ENCODE results near the gene KRT222. TPM values are rescaled to one million over a fixed set of nuclear protein-coding genes. Genes with fewer than 3 reads are reported as not detected.

Gene KRT222
- total RNA-seq, 1 donor from 2014 or later = not detected

GRCh38 chr17:40695874-40696472, 31.0 kb upstream of the KRT222 start:
- Mint-ChIP-seq H3K27me3 (ENCODE audit: low read depth) (peaks cover 2% of the 10 kb centered on the region), H3K9me3 (no peaks in the 10 kb centered on the region), H3K4me3 (no peak overlapping the region), H3K36me3 (no peaks in the 10 kb centered on the region), H3K27ac (peak overlapping the region; percentile 32), H3K4me1 (peaks cover 43% of the 10 kb centered on the region)
- TF ChIP-seq CTCF (IDR thresholded peaks at IDR 0.05; ENCODE audit: unreplicated experiment) = no peak
- DNase-seq (ENCODE audit: low spot score in 2 of 2, unreplicated experiment in 2 of 2) = no peak

DNA sequence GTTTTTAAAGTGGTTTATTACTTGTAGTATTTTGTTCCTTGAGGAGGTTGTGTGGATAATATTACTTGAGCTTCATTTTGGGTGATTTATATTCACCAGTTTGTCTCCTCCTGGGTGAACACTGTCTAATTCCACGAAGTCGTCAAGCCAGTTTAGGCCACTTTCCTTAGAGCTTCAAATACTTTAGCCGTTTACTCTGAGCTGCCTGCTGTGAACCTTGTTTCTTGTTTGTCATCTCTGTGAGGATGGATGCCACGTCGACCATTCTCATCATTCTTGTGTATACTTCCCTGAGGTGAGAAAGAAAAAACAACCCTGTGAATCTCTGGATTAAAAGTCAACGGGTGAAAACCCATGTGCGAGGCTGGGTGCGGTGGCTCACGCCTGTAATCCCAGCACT, 29.6 kb upstream of the KRT222 start:
- peaks cover 2% of the 10 kb centered on the region for H3K27me3 Mint-ChIP-seq (ENCODE audit: low read depth)
- peaks cover 37% of the 10 kb centered on the region for H3K4me1 Mint-ChIP-seq
- H3K9me3 Mint-ChIP-seq = no peaks in the 10 kb centered on the region
- H3K36me3 Mint-ChIP-seq = no peaks in the 10 kb centered on the region
- DNase-seq (ENCODE audit: low spot score in 2 of 2, unreplicated experiment in 2 of 2) = no peak
- H3K27ac Mint-ChIP-seq = peak overlapping the region; percentile 66
- no peak overlapping the region for H3K4me3 Mint-ChIP-seq
- no peak for TF ChIP-seq CTCF (IDR thresholded peaks at IDR 0.05; ENCODE audit: unreplicated experiment)

DNA sequence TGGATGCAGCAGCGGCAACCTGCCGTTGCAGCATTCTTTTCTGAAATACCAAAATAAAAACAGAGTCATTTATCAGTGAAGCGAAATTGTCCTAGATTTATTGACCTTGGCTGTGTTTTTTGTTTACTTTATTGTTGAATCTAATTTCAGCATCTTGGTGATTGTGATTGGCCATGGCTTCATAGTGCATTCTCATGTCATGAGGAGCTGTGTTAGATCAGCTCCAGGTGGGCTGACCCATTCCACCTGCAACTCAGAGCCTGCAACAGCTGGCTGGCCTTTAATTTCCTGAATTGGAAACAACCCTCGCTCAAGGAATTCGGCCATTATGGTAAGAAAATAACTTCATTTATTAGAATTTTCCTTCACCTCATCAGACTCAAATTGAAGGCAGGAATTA, 22.1 kb upstream of the KRT222 start:
- Mint-ChIP-seq H3K36me3 (no peaks in the 10 kb centered on the region), H3K27me3 (ENCODE audit: low read depth) (peaks cover 6% of the 10 kb centered on the region), H3K27ac (no peak overlapping the region), H3K9me3 (no peaks in the 10 kb centered on the region), H3K4me1 (peaks cover 17% of the 10 kb centered on the region), H3K4me3 (no peak overlapping the region)
- DNase-seq (ENCODE audit: low spot score in 2 of 2, unreplicated experiment in 2 of 2) = no peak
- TF ChIP-seq CTCF (IDR thresholded peaks at IDR 0.05; ENCODE audit: unreplicated experiment) = no peak

GRCh38 chr17:40686192-40686591, 21.2 kb upstream of the KRT222 start:
- no peak for TF ChIP-seq CTCF (IDR thresholded peaks at IDR 0.05; ENCODE audit: unreplicated experiment)
- no peak for DNase-seq (ENCODE audit: low spot score in 2 of 2, unreplicated experiment in 2 of 2)
- Mint-ChIP-seq H3K27me3 (ENCODE audit: low read depth) (peaks cover 11% of the 10 kb centered on the region), H3K4me1 (peaks cover 17% of the 10 kb centered on the region), H3K4me3 (no peak overlapping the region), H3K27ac (peak overlapping the region; percentile 48), H3K9me3 (no peaks in the 10 kb centered on the region), H3K36me3 (no peaks in the 10 kb centered on the region)

DNA sequence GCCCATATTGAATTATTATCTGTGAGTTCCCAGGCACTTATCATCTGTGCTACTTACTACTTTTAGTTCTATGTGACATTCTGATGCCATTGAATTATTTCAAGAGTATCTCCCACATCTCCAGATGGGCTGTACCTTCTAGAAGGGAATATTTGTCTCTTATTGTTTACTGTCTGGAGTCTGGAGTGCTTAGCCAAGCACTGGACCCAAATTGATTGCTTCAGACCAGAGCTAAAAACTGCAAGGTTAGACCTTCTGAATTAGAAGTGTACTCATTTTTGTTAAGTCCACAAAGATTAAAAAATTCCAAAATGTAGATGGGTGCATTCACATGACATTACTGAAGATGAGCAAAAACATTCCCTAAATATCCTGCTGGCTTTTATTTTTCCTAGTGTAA, 16.0 kb upstream of the KRT222 start:
- Mint-ChIP-seq H3K4me1 (peaks cover 5% of the 10 kb centered on the region), H3K9me3 (no peaks in the 10 kb centered on the region), H3K36me3 (no peaks in the 10 kb centered on the region), H3K27me3 (ENCODE audit: low read depth) (peaks cover 47% of the 10 kb centered on the region), H3K4me3 (no peak overlapping the region), H3K27ac (no peak overlapping the region)
- TF ChIP-seq CTCF (IDR thresholded peaks at IDR 0.05; ENCODE audit: unreplicated experiment) = no peak
- no peak for DNase-seq (ENCODE audit: low spot score in 2 of 2, unreplicated experiment in 2 of 2)

DNA sequence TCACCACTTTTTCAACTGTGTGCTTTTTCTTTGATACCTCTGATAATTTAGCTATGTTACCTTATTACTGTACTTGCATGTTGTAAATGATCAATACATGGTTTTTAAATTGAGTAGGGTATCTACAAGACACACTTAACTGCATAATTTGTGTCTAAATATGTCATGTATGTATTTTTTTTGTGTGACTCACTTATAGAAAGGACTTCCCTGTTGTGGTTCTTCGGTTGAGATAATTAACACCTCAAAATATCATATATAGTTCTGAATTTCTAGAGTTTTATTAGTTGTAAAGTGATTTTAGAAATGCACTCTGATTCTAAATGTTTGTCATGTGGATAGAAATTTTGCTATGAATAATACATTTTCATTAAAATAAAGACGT, 14.5 kb upstream of the KRT222 start:
- H3K36me3 Mint-ChIP-seq = no peaks in the 10 kb centered on the region

More for the DNA sequence above, 14.5 kb upstream of the KRT222 start:
- Mint-ChIP-seq H3K4me1 (peaks cover 2% of the 10 kb centered on the region), H3K27ac (no peak overlapping the region), H3K27me3 (ENCODE audit: low read depth) (peaks cover 55% of the 10 kb centered on the region), H3K4me3 (no peak overlapping the region), H3K9me3 (no peaks in the 10 kb centered on the region)
- no peak for TF ChIP-seq CTCF (IDR thresholded peaks at IDR 0.05; ENCODE audit: unreplicated experiment)
- DNase-seq (ENCODE audit: low spot score in 2 of 2, unreplicated experiment in 2 of 2) = no peak

Data from mesothelial cell of epicardium (in vitro differentiated cells).